HepG2 (cell line): ENCODE measurements around the gene CDK10. TPM values are rescaled to one million over a fixed set of nuclear protein-coding genes. Genes with fewer than 3 reads are reported as not detected.

ENCODE experiments used
- ATF7-NPFF ChIP-seq: sonication (generic); formaldehyde crosslinking; IDR thresholded peaks from 2 replicates; pipeline ENCODE4 v1.8.1; 2023; ENCODE audit warnings: mild to moderate bottlenecking, low read depth, missing genetic modification reagents, moderate library complexity
- BORCS8-MEF2B ChIP-seq: sonication (generic); formaldehyde crosslinking; IDR thresholded peaks from 2 replicates; pipeline ENCODE4 v1.8.0; 2022; ENCODE audit warnings: mild to moderate bottlenecking, missing genetic modification reagents
- CENPT ChIP-seq: sonication (generic); formaldehyde crosslinking; IDR thresholded peaks from 2 replicates; pipeline ENCODE4 v1.8.0; 2022; ENCODE audit warnings: low read depth, mild to moderate bottlenecking, moderate library complexity, missing genetic modification reagents
- DNMT3B ChIP-seq: conservative IDR thresholded peaks from 2 replicates; pipeline ENCODE4 v1.6.1; 2016; ENCODE audit warnings: missing biosample characterization, control low read depth
- EP300 ChIP-seq, 3 experiments: sonication (generic) in 1 of 3; formaldehyde crosslinking in 1 of 3; IDR thresholded peaks; 2 replicates each; pipeline versions ENCODE4 v1.5.1 to v1.6.1; 2011 to 2020; ENCODE audit warnings: low read depth in 2 of 3, low read length in 2 of 3, borderline replicate concordance in 1 of 3, improper control_type of control experiment in 1 of 3, mild to moderate bottlenecking in 1 of 3, missing genetic modification reagents in 1 of 3, moderate library complexity in 1 of 3
- FOXM1 ChIP-seq: sonication (generic); formaldehyde crosslinking; IDR thresholded peaks from 2 replicates; pipeline ENCODE4 v1.5.0; 2020; ENCODE audit warnings: missing genetic modification reagents
- HNRNPUL1 ChIP-seq: fragments of 200-400 bp; formaldehyde crosslinking; IDR thresholded peaks from 2 replicates; pipeline ENCODE4 v1.6.1; 2017; ENCODE audit warnings: low read depth, mild to moderate bottlenecking, low read length, moderate library complexity
- NCOR1 ChIP-seq: fragments of 200-600 bp; sonication (generic); IDR thresholded peaks from 2 replicates; pipeline ENCODE4 v1.7.0; 2017; ENCODE audit warnings: antibody characterized with exemption, low read length, borderline replicate concordance
- NR2F1 ChIP-seq, 2 experiments: fragments of 450-650 bp in 1 of 2; formaldehyde crosslinking in 1 of 2; IDR thresholded peaks; 2 replicates each; pipeline versions ENCODE4 v1.5.0 to v1.6.1; 2016 to 2020; ENCODE audit warnings: mild to moderate bottlenecking in 1 of 2, missing compliant biosample characterization in 1 of 2, missing genetic modification reagents in 1 of 2, moderate library complexity in 1 of 2
- NRL ChIP-seq: sonication (generic); formaldehyde crosslinking; IDR thresholded peaks from 2 replicates; pipeline ENCODE4 v1.5.0; 2020; ENCODE audit warnings: missing genetic modification reagents, mild to moderate bottlenecking, moderate library complexity, borderline replicate concordance
- TARDBP ChIP-seq: sonication (generic); formaldehyde crosslinking; IDR thresholded peaks from 2 replicates; pipeline ENCODE4 v1.8.0; 2022; ENCODE audit warnings: mild to moderate bottlenecking, missing genetic modification reagents
- TBX3 ChIP-seq: fragments of 450-650 bp; IDR thresholded peaks from 2 replicates; pipeline ENCODE4 v1.6.1; 2017; ENCODE audit warnings: antibody characterized with exemption, mild to moderate bottlenecking, inconsistent platforms, borderline replicate concordance
- TEAD2 ChIP-seq: sonication (generic); formaldehyde crosslinking; IDR thresholded peaks from 2 replicates; pipeline ENCODE4 v1.9.0; 2021; ENCODE audit warnings: missing genetic modification reagents
- ZFP36L1 ChIP-seq: sonication (generic); formaldehyde crosslinking; IDR thresholded peaks from 2 replicates; pipeline ENCODE4 v1.8.0; 2022; ENCODE audit warnings: mild to moderate bottlenecking, missing genetic modification reagents, moderate library complexity
- ZFY ChIP-seq: sonication (generic); formaldehyde crosslinking; IDR thresholded peaks from 2 replicates; pipeline ENCODE4 v1.4.0; 2020; ENCODE audit warnings: missing genetic modification reagents
- ZMAT3 ChIP-seq: sonication (generic); formaldehyde crosslinking; conservative IDR thresholded peaks from 2 replicates; pipeline ENCODE4 v1.7.0; 2021; ENCODE audit warnings: missing genetic modification reagents
- ZNF350 ChIP-seq: sonication (generic); formaldehyde crosslinking; IDR thresholded peaks from 2 replicates; pipeline ENCODE4 v1.4.0; 2020; ENCODE audit warnings: mild to moderate bottlenecking, low read depth, missing genetic modification reagents, borderline replicate concordance
- ZNF431 ChIP-seq: sonication (generic); formaldehyde crosslinking; IDR thresholded peaks from 2 replicates; pipeline ENCODE4 v1.9.0; 2022; ENCODE audit warnings: missing genetic modification reagents, low read depth, mild to moderate bottlenecking, borderline replicate concordance
- ZNF629 ChIP-seq: sonication (generic); formaldehyde crosslinking; conservative IDR thresholded peaks from 2 replicates; pipeline ENCODE4 v1.5.0; 2020; ENCODE audit warnings: missing genetic modification reagents
- ZNF724P ChIP-seq: sonication (generic); formaldehyde crosslinking; IDR thresholded peaks from 2 replicates; pipeline ENCODE4 v1.8.0; 2022; ENCODE audit warnings: missing genetic modification reagents, borderline replicate concordance
- ZNF879 ChIP-seq: sonication (generic); formaldehyde crosslinking; IDR thresholded peaks from 2 replicates; pipeline ENCODE4 v1.8.1; 2023; ENCODE audit warnings: missing genetic modification reagents
- polyA plus RNA-seq, 8 experiments: library from polyadenylated mRNA; depleted of rRNA in 3 of 8; stranded (reverse) in 7 of 8; unstranded in 1 of 8; fragments of >200 nt; fragmentation: Illumina TruSeq in 4 of 8; extraction: Trizol in 4 of 8; gene quantifications; 2 replicates each; pipeline versions ENCODE4 v1.2.1 to v1.2.3, GENCODE V29; 2011 to 2016; ENCODE audit warnings: low read depth in 4 of 8, missing spikeins in 1 of 8, mixed read lengths in 1 of 8; ENCODE audit not compliant: insufficient read depth in 1 of 8
- total RNA-seq, 5 experiments: library from RNA; depleted of rRNA; stranded (reverse); fragments of >200 nt; fragmentation: Illumina TruSeq; extraction: Trizol; gene quantifications; 2 replicates each; pipeline ENCODE4 v1.2.3, GENCODE V29; 2016; ENCODE audit warnings: low read depth in 1 of 5
- TF ChIP-seq, protein P1 (sequence below): sonication (generic); formaldehyde crosslinking; IDR thresholded peaks from 2 replicates; pipeline ENCODE4 v1.8.1; 2023; ENCODE audit warnings: mild to moderate bottlenecking, moderate library complexity, missing genetic modification reagents
- TF ChIP-seq, protein P2 (sequence below): sonication (generic); formaldehyde crosslinking; IDR thresholded peaks from 2 replicates; pipeline ENCODE4 v1.8.1; 2023; ENCODE audit warnings: mild to moderate bottlenecking, inconsistent platforms, moderate library complexity, missing genetic modification reagents, borderline replicate concordance

The CDK10 gene
- total and polyA plus RNA-seq, 2 of the 13 experiments (the other 11 are each of a cell fraction or from before 2014, with no cell fraction given), result 2.5 to 3.9 TPM

DNA sequence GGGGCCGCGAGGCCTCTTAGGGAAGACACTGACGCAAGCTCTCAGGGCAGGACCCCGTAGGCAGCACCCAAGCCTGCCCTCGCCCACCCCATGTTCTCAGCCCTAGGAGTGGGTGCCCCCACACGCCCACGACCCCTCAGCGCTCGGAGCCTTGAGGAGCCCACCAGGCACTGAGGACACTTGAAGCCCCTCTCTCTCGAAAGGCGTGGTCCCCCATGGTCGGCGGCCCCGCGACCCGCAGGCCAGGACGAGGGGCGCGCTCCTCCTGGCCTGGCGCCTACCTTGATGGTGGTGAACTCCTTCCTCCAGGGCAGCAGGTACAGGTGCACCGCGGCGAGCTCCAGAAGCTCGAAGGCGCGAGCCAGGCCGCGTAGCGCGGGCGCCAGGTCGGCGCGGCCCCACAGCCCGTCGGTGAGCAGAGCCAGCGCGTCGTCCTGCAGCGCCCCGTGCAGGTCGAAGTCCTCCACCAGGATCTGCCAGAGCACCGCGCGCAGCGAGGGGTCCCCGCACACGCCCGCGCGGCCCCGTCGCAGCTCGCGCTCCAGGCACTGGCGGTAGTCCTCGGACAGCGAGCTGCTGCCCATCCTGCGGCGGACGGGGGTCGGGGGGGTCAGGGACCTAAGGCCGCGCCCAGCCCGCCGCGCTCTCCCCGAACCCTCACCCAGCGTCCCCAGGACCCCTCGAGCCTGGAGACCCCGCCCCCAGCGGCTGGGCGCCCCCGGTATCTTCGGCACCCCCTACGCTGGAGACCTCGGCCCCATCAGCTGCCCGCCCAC, 14.3 kb downstream of the CDK10 start (continued):
- TF ChIP-seq ZNF431 (CRISPR knock-in tag) (peak; percentile 47; the same call in 1 of the 2 replicates), ZNF629 (CRISPR knock-in tag) (peak; percentile 48; the same call in 1 of the 2 replicates), NCOR1 (no peak), EP300 (IDR thresholded peaks at IDR 0.05; ENCODE audit: low read depth in 2 of 2, low read length in 2 of 2) (no peak), EP300 (CRISPR knock-in tag; IDR thresholded peaks at IDR 0.05; ENCODE audit: borderline replicate concordance) (peak; percentile 15; the same call in 1 of the 2 replicates), TARDBP (CRISPR knock-in tag) (peak; percentile 41; the same call in 1 of the 2 replicates), NR2F1 (CRISPR knock-in tag; IDR thresholded peaks at IDR 0.05) (no peak), DNMT3B (CRISPR knock-in tag) (no peak), FOXM1 (CRISPR knock-in tag) (0 out of 2 replicates have a peak, but pooled peaks have one; percentile 29), BORCS8-MEF2B (CRISPR knock-in tag) (no peak; the same call in none of the 2 replicates), ZFP36L1 (no peak; the same call in 1 of the 2 replicates), HNRNPUL1 (no peak), TBX3 (no peak), ZMAT3 (CRISPR knock-in tag) (peak; percentile 20; the same call in 1 of the 2 replicates), NRL (CRISPR knock-in tag) (peak; percentile 68), CENPT (peak; percentile 60; the same call in 1 of the 2 replicates), TEAD2 (CRISPR knock-in tag) (0 out of 2 replicates have a peak, but pooled peaks have one; percentile 59), ATF7-NPFF (CRISPR knock-in tag) (peak; percentile 49; the same call in 1 of the 2 replicates), ZNF879 (CRISPR knock-in tag) (peak; percentile 28; the same call in 1 of the 2 replicates), ZNF350 (CRISPR knock-in tag) (no peak; the same call in 1 of the 2 replicates), ZNF724P (0 out of 2 replicates have a peak, but pooled peaks have one; percentile 70), ZFY (CRISPR knock-in tag) (peak; percentile 60; the same call in 1 of the 2 replicates)
- TF ChIP-seq, protein P1, sequence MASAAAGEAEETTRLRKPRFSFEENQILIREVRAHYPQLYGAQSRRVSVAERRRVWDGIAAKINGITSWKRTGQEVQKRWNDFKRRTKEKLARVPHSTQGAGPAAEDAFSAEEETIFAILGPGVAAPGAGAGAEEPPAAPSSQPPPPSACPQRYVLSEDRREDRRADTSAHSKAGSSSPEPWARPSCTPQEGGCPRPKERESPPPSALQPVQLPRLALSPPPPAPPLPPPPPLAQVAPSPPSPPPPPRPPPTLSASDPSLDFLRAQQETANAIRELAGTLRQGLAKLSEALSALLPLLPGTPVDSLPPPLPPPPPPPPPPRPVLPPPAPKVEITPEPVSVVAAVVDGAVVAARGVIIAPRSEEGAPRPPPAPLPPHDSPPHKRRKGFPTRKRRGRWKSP (CRISPR knock-in tag), result peak; percentile 88
- TF ChIP-seq, protein P2, sequence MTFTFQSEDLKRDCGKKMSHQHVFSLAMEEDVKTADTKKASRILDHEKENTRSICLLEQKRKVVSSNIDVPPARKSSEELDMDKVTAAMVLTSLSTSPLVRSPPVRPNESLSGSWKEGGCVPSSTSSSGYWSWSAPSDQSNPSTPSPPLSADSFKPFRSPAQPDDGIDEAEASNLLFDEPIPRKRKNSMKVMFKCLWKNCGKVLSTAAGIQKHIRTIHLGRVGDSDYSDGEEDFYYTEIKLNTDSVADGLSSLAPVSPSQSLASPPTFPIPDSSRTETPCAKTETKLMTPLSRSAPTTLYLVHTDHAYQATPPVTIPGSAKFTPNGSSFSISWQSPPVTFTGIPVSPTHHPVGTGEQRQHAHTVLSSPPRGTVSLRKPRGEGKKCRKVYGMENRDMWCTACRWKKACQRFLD (CRISPR knock-in tag), result 0 out of 2 replicates have a peak, but pooled peaks have one; percentile 10
